AG09309 (cell line): ENCODE results near the gene MAPK1IP1L.
"Not testable (repeated sequence)": the region's sequence is repeated elsewhere in the genome, so short reads cannot be mapped to it uniquely, and the experiment has no call there.

ENCODE experiments used
- DNase-seq: peaks from one replicate; pipeline ENCODE4 v3.0.0-alpha.2; 2010; ENCODE audit warnings: low read depth
- H3K4me3 ChIP-seq: 2 replicates; pipeline ENCODE4 v1.5.1; 2011; ENCODE audit warnings: mild to moderate bottlenecking, low read depth, low read length, moderate library complexity; ENCODE audit not compliant: control insufficient read depth
- CTCF ChIP-seq: IDR thresholded peaks from 2 replicates; pipeline ENCODE4 v1.5.1; 2011; ENCODE audit warnings: mild to moderate bottlenecking, low read depth, low read length, inconsistent platforms; ENCODE audit not compliant: insufficient read depth, control insufficient read depth; ENCODE audit errors: missing control alignments

MAPK1IP1L gene

GRCh38 chr14:55053500-55053899 is 2.1 kb downstream of the MAPK1IP1L start:
- TF ChIP-seq CTCF: no peak
- no peak for DNase-seq
- no peak overlapping the region for H3K4me3 ChIP-seq

GRCh38 chr14:55054098-55054497 is 2.7 kb downstream of the MAPK1IP1L start:
- H3K4me3 ChIP-seq: no peak overlapping the region
- no peak for TF ChIP-seq CTCF
- DNase-seq: no peak

GRCh38 chr14:55057919-55058318 is 6.5 kb downstream of the MAPK1IP1L start:
- TF ChIP-seq CTCF: no peak
- no peak overlapping the region for H3K4me3 ChIP-seq
- no peak for DNase-seq

- no peak for TF ChIP-seq CTCF
- DNase-seq: no peak
- no peak overlapping the region for H3K4me3 ChIP-seq
Measured at GRCh38 chr14:55059333-55059732, 7.9 kb downstream of the MAPK1IP1L start.

- no peak overlapping the region for H3K4me3 ChIP-seq
- DNase-seq: no peak
- no peak for TF ChIP-seq CTCF
Measured at GRCh38 chr14:55062517-55063351, 11.3 kb downstream of the MAPK1IP1L start.

DNA sequence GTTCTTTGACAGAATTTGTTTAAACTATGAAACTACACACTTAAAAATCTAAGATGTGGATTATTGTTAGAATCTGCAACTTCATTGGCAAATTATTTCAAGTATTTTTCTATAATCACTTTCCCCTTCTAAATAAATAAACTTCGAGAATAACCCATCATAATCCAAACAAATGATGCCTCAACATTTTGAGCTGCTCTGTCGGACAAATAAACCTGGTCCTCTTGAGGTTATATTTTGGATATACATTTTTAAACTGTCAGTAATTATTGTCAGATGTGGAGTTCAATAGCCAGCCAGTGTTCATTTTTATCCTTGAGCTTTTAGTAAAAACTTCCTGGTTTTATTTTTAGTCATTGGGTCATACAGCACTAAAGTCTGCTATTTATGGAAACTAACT is 13.4 kb downstream of the MAPK1IP1L start:
- not testable (repeated sequence) for DNase-seq

GRCh38 chr14:55065411-55065810 is 14.0 kb downstream of the MAPK1IP1L start:
- no peak overlapping the region for H3K4me3 ChIP-seq
- TF ChIP-seq CTCF: no peak
- DNase-seq: no peak

More for the DNA sequence above, 13.4 kb downstream of the MAPK1IP1L start:
- not testable (repeated sequence) for H3K4me3 ChIP-seq
